Rectal smooth muscle tissue (tissue), 1 donor: ENCODE measurements around the gene HMGN3.

Source experiments
- H3K27ac ChIP-seq: one replicate; pipeline ENCODE4 v1.7.0; 2013; ENCODE audit warnings: low read depth, low read length, inconsistent platforms
- H3K27me3 ChIP-seq: one replicate; pipeline ENCODE4 v1.7.0; 2013; ENCODE audit warnings: low read length; ENCODE audit not compliant: control insufficient read depth, insufficient read depth
- H3K36me3 ChIP-seq: one replicate; pipeline ENCODE4 v1.7.0; 2013; ENCODE audit warnings: low read length; ENCODE audit not compliant: control insufficient read depth, insufficient read depth
- H3K4me1 ChIP-seq: one replicate; pipeline ENCODE4 v1.7.0; 2013; ENCODE audit warnings: low read length; ENCODE audit not compliant: control insufficient read depth, insufficient read depth
- H3K4me3 ChIP-seq: one replicate; pipeline ENCODE4 v1.7.0; 2013; ENCODE audit warnings: low read length
- H3K9ac ChIP-seq: one replicate; pipeline ENCODE4 v1.7.0; 2013; ENCODE audit warnings: low read length

Gene HMGN3

GRCh38 chr6:79196912-79197311 lies 37.6 kb downstream of the HMGN3 start:
- Histone ChIP-seq H3K4me1 (no peaks in the 10 kb centered on the region), H3K4me3 (no peak overlapping the region), H3K27ac (no peak overlapping the region), H3K36me3 (no peaks in the 10 kb centered on the region), H3K27me3 (no peaks in the 10 kb centered on the region), H3K9ac (no peak overlapping the region)

GRCh38 chr6:79193971-79194370 lies 40.5 kb downstream of the HMGN3 start:
- no peak overlapping the region for H3K27ac ChIP-seq
- H3K9ac ChIP-seq, result no peak overlapping the region
- H3K4me1 ChIP-seq, result no peaks in the 10 kb centered on the region
- no peaks in the 10 kb centered on the region for H3K27me3 ChIP-seq
- H3K4me3 ChIP-seq, result no peak overlapping the region
- no peaks in the 10 kb centered on the region for H3K36me3 ChIP-seq

GRCh38 chr6:79189760-79190350 lies 44.6 kb downstream of the HMGN3 start:
- H3K4me3 ChIP-seq, result no peak overlapping the region
- H3K36me3 ChIP-seq, result no peaks in the 10 kb centered on the region
- no peaks in the 10 kb centered on the region for H3K4me1 ChIP-seq
- no peaks in the 10 kb centered on the region for H3K27me3 ChIP-seq
- H3K9ac ChIP-seq, result no peak overlapping the region
- H3K27ac ChIP-seq, result no peak overlapping the region

- no peak overlapping the region for H3K4me3 ChIP-seq
- no peaks in the 10 kb centered on the region for H3K27me3 ChIP-seq
- H3K27ac ChIP-seq, result no peak overlapping the region
- H3K4me1 ChIP-seq, result no peaks in the 10 kb centered on the region
- H3K36me3 ChIP-seq, result no peaks in the 10 kb centered on the region
- no peak overlapping the region for H3K9ac ChIP-seq
Measured at GRCh38 chr6:79188885-79189480, 45.5 kb downstream of the HMGN3 start.

GRCh38 chr6:79188107-79188506 lies 46.4 kb downstream of the HMGN3 start:
- Histone ChIP-seq H3K27me3 (no peaks in the 10 kb centered on the region), H3K4me3 (no peak overlapping the region), H3K36me3 (no peaks in the 10 kb centered on the region), H3K9ac (no peak overlapping the region), H3K27ac (no peak overlapping the region), H3K4me1 (no peaks in the 10 kb centered on the region)

- Histone ChIP-seq H3K27ac (no peak overlapping the region), H3K9ac (no peak overlapping the region), H3K36me3 (no peaks in the 10 kb centered on the region), H3K27me3 (no peaks in the 10 kb centered on the region), H3K4me1 (no peaks in the 10 kb centered on the region), H3K4me3 (no peak overlapping the region)
Measured at GRCh38 chr6:79186564-79186963, 47.9 kb downstream of the HMGN3 start.

GRCh38 chr6:79184641-79185040 lies 49.8 kb downstream of the HMGN3 start:
- Histone ChIP-seq H3K27me3 (no peaks in the 10 kb centered on the region), H3K4me1 (no peaks in the 10 kb centered on the region), H3K9ac (no peak overlapping the region), H3K36me3 (no peaks in the 10 kb centered on the region), H3K27ac (no peak overlapping the region), H3K4me3 (no peak overlapping the region)

GRCh38 chr6:79184086-79184485 lies 50.4 kb downstream of the HMGN3 start:
- Histone ChIP-seq H3K27me3 (no peaks in the 10 kb centered on the region), H3K27ac (no peak overlapping the region), H3K9ac (no peak overlapping the region)

GRCh38 chr6:79180052-79180451 lies 54.4 kb downstream of the HMGN3 start:
- no peak overlapping the region for H3K27ac ChIP-seq
- no peak overlapping the region for H3K9ac ChIP-seq
- H3K4me1 ChIP-seq, result no peaks in the 10 kb centered on the region
- H3K36me3 ChIP-seq, result no peaks in the 10 kb centered on the region
- H3K27me3 ChIP-seq, result no peaks in the 10 kb centered on the region
- no peak overlapping the region for H3K4me3 ChIP-seq

More at GRCh38 chr6:79184086-79184485, 50.4 kb downstream of the HMGN3 start:
- H3K4me3 ChIP-seq, result no peak overlapping the region
- H3K4me1 ChIP-seq, result no peaks in the 10 kb centered on the region
- no peaks in the 10 kb centered on the region for H3K36me3 ChIP-seq

GRCh38 chr6:79173378-79173777 lies 61.1 kb downstream of the HMGN3 start:
- Histone ChIP-seq H3K27ac (no peak overlapping the region), H3K36me3 (no peaks in the 10 kb centered on the region), H3K9ac (no peak overlapping the region), H3K27me3 (no peaks in the 10 kb centered on the region), H3K4me1 (no peaks in the 10 kb centered on the region), H3K4me3 (no peak overlapping the region)

GRCh38 chr6:79170959-79171358 lies 63.5 kb downstream of the HMGN3 start:
- Histone ChIP-seq H3K4me3 (no peak overlapping the region), H3K36me3 (no peaks in the 10 kb centered on the region), H3K9ac (no peak overlapping the region), H3K27ac (no peak overlapping the region), H3K27me3 (no peaks in the 10 kb centered on the region), H3K4me1 (no peaks in the 10 kb centered on the region)

GRCh38 chr6:79170431-79170830 lies 64.1 kb downstream of the HMGN3 start:
- H3K4me3 ChIP-seq, result no peak overlapping the region
- H3K27ac ChIP-seq, result no peak overlapping the region
- no peaks in the 10 kb centered on the region for H3K4me1 ChIP-seq
- H3K9ac ChIP-seq, result no peak overlapping the region
- H3K27me3 ChIP-seq, result no peaks in the 10 kb centered on the region
- H3K36me3 ChIP-seq, result no peaks in the 10 kb centered on the region

GRCh38 chr6:79168695-79168980 lies 65.8 kb downstream of the HMGN3 start:
- H3K27ac ChIP-seq, result no peak overlapping the region
- no peak overlapping the region for H3K4me3 ChIP-seq
- H3K27me3 ChIP-seq, result no peaks in the 10 kb centered on the region
- no peaks in the 10 kb centered on the region for H3K36me3 ChIP-seq
- H3K4me1 ChIP-seq, result no peaks in the 10 kb centered on the region
- H3K9ac ChIP-seq, result no peak overlapping the region
